Tibial nerve (tissue), 3 donors: Measurements from ENCODE around the gene CEACAM16.

Experiments used
- POLR2A ChIP-seq, 2 donors: fragments of 450-650 bp; IDR thresholded peaks; one replicate each; pipeline ENCODE4 v1.6.1; 2017; ENCODE audit warnings: antibody characterized with exemption in 2 of 2, mild to moderate bottlenecking in 2 of 2, moderate library complexity in 2 of 2
- TF ChIP-seq, protein P1 (sequence below), 5 experiments: fragments of 200-600 bp in 3 of 5; fragments of 450-650 bp in 2 of 5; sonication (generic) in 3 of 5; IDR thresholded peaks; one replicate each; pipeline ENCODE4 v1.5.1; 2016 to 2019; ENCODE audit warnings: antibody characterized with exemption in 5 of 5, mild to moderate bottlenecking in 3 of 5, moderate library complexity in 2 of 5

DNA sequence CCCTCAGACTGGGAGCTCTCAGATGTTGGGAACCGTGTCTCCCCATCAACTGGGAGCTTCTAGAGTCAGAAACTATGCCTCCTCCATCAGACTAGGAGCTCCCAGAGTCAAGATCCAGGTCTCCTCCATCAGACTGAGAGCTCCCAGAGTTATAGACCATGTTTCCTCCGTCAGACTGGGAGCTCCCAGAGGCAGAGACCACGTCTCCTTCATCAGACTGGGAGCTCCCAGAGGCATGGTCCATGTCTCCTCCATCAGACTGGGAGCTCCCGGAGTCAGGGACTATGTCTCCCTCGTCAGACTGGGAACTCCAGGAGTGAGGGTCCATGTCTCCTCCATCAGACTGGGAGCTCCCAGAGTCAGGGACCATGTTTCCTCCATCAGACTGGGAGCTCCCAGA lies 10.0 kb downstream of the CEACAM16 start:
- TF ChIP-seq POLR2A (IDR thresholded peaks at IDR 0.05) = no peak
- TF ChIP-seq, protein P1, sequence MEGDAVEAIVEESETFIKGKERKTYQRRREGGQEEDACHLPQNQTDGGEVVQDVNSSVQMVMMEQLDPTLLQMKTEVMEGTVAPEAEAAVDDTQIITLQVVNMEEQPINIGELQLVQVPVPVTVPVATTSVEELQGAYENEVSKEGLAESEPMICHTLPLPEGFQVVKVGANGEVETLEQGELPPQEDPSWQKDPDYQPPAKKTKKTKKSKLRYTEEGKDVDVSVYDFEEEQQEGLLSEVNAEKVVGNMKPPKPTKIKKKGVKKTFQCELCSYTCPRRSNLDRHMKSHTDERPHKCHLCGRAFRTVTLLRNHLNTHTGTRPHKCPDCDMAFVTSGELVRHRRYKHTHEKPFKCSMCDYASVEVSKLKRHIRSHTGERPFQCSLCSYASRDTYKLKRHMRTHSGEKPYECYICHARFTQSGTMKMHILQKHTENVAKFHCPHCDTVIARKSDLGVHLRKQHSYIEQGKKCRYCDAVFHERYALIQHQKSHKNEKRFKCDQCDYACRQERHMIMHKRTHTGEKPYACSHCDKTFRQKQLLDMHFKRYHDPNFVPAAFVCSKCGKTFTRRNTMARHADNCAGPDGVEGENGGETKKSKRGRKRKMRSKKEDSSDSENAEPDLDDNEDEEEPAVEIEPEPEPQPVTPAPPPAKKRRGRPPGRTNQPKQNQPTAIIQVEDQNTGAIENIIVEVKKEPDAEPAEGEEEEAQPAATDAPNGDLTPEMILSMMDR (IDR thresholded peaks at IDR 0.05) = no peak
